Neutrophil (primary cell): Measurements from ENCODE around the gene CCSER2.

Experiments
- H3K27ac ChIP-seq: fragments of 200-600 bp; sonication (generic); 2 replicates; pipeline ENCODE4 v1.5.1; 2016; ENCODE audit warnings: mild to moderate bottlenecking, moderate library complexity
- H3K27me3 ChIP-seq: fragments of 200-600 bp; sonication (generic); 2 replicates; pipeline ENCODE4 v1.6.0; 2016; ENCODE audit warnings: mild to moderate bottlenecking
- H3K36me3 ChIP-seq: fragments of 200-600 bp; sonication (generic); 2 replicates; pipeline ENCODE4 v1.5.1; 2017
- H3K4me1 ChIP-seq, 2 experiments: fragments of 200-600 bp in 1 of 2; sonication (generic) in 1 of 2; 1 replicate in 1 of 2; 2 replicates in 1 of 2; pipeline versions ENCODE4 v1.5.1 to v1.6.1; 2013 to 2016; ENCODE audit warnings: low read depth in 1 of 2, low read length in 1 of 2, mild to moderate bottlenecking in 1 of 2, moderate library complexity in 1 of 2; ENCODE audit not compliant: control insufficient read depth in 1 of 2, insufficient read depth in 1 of 2
- H3K4me3 ChIP-seq, 2 experiments: fragments of 200-600 bp in 1 of 2; sonication (generic) in 1 of 2; 1 replicate in 1 of 2; 2 replicates in 1 of 2; pipeline ENCODE4 v1.5.1; 2013 to 2016; ENCODE audit warnings: low read depth in 1 of 2, low read length in 1 of 2, mild to moderate bottlenecking in 1 of 2, moderate library complexity in 1 of 2
- H3K9me3 ChIP-seq: fragments of 200-600 bp; sonication (generic); 2 replicates; pipeline ENCODE4 v1.5.1; 2016
- TF ChIP-seq, protein P1 (sequence below): fragments of 200-600 bp; sonication (generic); IDR thresholded peaks from 2 replicates; pipeline ENCODE4 v1.5.1; 2016; ENCODE audit warnings: antibody characterized with exemption

The CCSER2 gene

DNA sequence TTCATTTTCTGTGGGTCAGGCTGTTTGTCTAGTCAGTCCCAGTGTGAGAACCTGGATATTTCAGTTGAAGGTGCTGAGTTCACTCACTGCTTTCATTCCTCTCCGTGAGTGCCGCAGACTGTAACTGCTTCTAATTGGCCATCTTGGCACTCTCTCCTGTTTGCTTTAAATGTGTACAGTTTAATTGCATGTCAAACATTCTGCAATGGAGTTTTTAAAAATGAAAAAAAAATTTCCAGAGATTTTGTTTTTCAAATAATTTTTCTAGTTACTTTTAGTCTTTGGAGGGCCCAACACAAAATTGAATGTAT, 87.8 kb downstream of the CCSER2 start:
- TF ChIP-seq, protein P1, sequence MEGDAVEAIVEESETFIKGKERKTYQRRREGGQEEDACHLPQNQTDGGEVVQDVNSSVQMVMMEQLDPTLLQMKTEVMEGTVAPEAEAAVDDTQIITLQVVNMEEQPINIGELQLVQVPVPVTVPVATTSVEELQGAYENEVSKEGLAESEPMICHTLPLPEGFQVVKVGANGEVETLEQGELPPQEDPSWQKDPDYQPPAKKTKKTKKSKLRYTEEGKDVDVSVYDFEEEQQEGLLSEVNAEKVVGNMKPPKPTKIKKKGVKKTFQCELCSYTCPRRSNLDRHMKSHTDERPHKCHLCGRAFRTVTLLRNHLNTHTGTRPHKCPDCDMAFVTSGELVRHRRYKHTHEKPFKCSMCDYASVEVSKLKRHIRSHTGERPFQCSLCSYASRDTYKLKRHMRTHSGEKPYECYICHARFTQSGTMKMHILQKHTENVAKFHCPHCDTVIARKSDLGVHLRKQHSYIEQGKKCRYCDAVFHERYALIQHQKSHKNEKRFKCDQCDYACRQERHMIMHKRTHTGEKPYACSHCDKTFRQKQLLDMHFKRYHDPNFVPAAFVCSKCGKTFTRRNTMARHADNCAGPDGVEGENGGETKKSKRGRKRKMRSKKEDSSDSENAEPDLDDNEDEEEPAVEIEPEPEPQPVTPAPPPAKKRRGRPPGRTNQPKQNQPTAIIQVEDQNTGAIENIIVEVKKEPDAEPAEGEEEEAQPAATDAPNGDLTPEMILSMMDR = no peak
- Histone ChIP-seq H3K4me3 (no peak overlapping the region), H3K36me3 (no peaks in the 10 kb centered on the region)

DNA sequence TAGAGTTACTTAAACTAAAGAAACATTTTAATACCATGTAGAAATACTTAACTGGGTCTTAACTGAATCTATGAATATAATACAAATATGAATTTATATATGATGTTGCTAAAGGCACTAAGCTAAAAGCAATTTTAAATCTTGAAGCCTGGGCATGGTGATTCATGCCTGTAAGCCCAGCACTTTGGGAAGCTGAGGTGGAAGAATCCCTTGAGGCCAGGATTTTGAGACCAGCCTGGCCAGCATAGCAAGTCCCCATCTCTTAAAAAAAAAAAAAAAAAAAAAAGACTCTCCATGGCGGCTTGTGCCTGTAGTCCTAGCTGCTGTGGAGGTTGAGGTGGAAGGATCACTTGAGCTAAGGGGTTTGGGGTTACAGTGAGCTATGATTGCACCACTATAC, 95.3 kb downstream of the CCSER2 start:
- no peaks in the 10 kb centered on the region for H3K27me3 ChIP-seq
- no peaks in the 10 kb centered on the region for H3K4me1 ChIP-seq
- no peaks in the 10 kb centered on the region for H3K36me3 ChIP-seq
- H3K9me3 ChIP-seq = no peaks in the 10 kb centered on the region
- no peak overlapping the region for H3K27ac ChIP-seq
- TF ChIP-seq, protein P1 = no peak
- no peak overlapping the region for H3K4me3 ChIP-seq

More for the DNA sequence above, 87.8 kb downstream of the CCSER2 start:
- Histone ChIP-seq H3K4me1 (peaks cover 0 to 9% of the 10 kb centered on the region in 2 experiments), H3K27me3 (no peaks in the 10 kb centered on the region), H3K9me3 (no peaks in the 10 kb centered on the region), H3K27ac (no peak overlapping the region)

DNA sequence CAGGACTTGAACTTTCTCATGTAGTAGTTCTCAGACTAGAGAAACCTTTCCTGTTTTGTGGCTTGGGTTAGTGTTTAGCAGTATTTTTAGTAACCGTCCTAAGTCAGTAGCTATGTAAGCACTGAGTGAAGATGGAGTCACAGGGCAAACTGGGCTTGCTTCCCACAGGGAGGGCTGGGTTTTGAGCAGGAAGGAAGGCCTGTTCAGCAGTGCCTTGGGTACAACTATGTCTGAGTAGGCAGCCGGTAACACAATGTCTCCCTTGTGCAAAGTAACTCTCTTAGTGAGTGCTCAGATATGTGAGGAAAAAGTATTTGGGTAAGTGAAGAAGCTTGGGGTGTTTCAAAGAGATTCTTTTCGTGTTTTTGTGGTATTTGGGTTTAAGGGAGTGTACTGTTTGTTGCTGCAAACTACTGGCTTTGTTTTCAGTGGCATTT, 96.4 kb downstream of the CCSER2 start:
- Histone ChIP-seq H3K27ac (no peak overlapping the region), H3K4me3 (no peak overlapping the region), H3K27me3 (no peaks in the 10 kb centered on the region), H3K4me1 (no peaks in the 10 kb centered on the region), H3K36me3 (no peaks in the 10 kb centered on the region), H3K9me3 (no peaks in the 10 kb centered on the region)
- TF ChIP-seq, protein P1 = no peak

DNA sequence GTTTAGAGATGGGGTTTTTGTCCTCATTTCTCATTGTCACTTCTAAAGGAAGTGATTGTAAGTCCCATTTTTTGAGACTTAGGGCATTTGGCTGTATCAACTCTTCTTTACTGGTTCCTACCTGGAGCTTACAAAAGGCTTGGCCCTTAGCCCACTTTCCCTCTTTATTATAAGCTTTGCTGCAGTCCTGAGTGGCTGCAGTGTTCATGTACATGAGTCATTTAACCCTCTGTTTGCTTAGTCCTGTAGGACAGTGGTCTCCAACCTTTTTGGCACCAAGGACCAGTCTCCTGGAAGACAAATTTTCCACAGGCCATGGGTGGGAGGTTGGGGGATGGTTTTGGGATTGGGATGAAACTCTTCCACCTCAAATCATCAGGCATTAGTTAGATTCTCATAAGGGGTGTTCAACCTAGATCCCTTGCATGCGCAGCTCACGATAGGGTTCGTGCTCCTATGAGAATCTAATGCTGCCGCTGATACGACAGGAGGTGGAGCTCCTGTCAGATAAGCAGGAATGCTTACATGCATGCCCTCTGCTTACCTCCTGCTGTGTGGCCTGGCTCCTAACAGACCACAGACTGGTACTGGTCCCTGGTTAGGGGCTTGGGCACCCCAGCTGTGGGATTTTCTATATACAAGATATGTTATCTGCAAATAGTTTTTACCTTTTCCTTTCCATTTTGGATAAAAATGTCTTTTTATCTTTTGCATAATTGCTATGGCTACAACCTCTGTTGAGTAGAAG, 99.7 kb downstream of the CCSER2 start:
- TF ChIP-seq, protein P1 = no peak
- H3K4me1 ChIP-seq = no peaks in the 10 kb centered on the region
- H3K9me3 ChIP-seq = no peaks in the 10 kb centered on the region
- no peaks in the 10 kb centered on the region for H3K27me3 ChIP-seq
- H3K27ac ChIP-seq = no peak overlapping the region
- no peak overlapping the region for H3K4me3 ChIP-seq
- no peaks in the 10 kb centered on the region for H3K36me3 ChIP-seq

DNA sequence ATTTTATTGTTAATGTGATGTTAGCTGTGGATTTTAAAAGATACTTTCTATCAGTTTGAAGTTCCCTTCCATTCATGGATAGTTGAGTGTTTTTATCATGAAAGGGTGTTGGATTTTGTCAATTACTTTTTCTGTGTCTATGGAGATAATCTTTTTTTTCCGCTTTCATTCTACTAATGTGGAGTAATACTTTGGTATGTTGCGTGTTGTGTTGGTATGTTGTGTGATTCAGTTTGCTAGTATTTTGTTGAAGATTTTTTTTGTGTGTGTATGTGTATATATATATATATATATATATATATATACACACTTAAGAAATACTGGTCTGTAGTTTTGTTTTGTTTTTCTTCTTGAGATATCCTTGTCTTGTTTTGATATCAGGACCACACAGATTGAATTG, 100.3 kb downstream of the CCSER2 start:
- Histone ChIP-seq H3K9me3 (no peaks in the 10 kb centered on the region), H3K4me1 (no peaks in the 10 kb centered on the region), H3K27ac (no peak overlapping the region), H3K27me3 (no peaks in the 10 kb centered on the region), H3K36me3 (no peaks in the 10 kb centered on the region), H3K4me3 (no peak overlapping the region)
- TF ChIP-seq, protein P1 = no peak
